Heart right ventricle (tissue), 16 donors: Measurements from ENCODE around the gene WDR86. TPM values are rescaled to one million over a fixed set of nuclear protein-coding genes. Genes with fewer than 3 reads are reported as not detected.

Experiments used
- ATAC-seq, 8 donors: fragments of 200-7000 bp; cut with Tn5 transposase; one replicate each; pipeline ENCODE4 v1.9.1; 2020; ENCODE audit warnings: mild to moderate bottlenecking in 8 of 8, moderate library complexity in 8 of 8, moderate number of reproducible peaks in 1 of 8
- DNase-seq, 2 donors: peaks; one replicate each; pipeline ENCODE4 v3.0.0-alpha.2; 2020
- H3K27ac ChIP-seq, 10 donors: fragments of 200-600 bp; sonication (generic) in 2 of 10; one replicate each; pipeline versions ENCODE4 v1.5.0 to v1.8.0; 2020 to 2022; ENCODE audit warnings: mild to moderate bottlenecking in 3 of 10
- H3K27me3 ChIP-seq, 7 donors: fragments of 200-600 bp; one replicate each; pipeline ENCODE4 v1.8.0; 2021 to 2022; ENCODE audit warnings: mild to moderate bottlenecking in 2 of 7
- H3K36me3 ChIP-seq, 9 donors: fragments of 200-600 bp; sonication (generic) in 1 of 9; one replicate each; pipeline versions ENCODE4 v1.5.0 to v1.8.0; 2020 to 2022; ENCODE audit warnings: mild to moderate bottlenecking in 2 of 9
- H3K4me1 ChIP-seq, 9 donors: fragments of 200-600 bp; sonication (generic) in 1 of 9; one replicate each; pipeline versions ENCODE4 v1.5.0 to v1.8.0; 2020 to 2022; ENCODE audit warnings: mild to moderate bottlenecking in 4 of 9
- H3K4me3 ChIP-seq, 10 donors: fragments of 200-600 bp; sonication (generic) in 2 of 10; one replicate each; pipeline versions ENCODE4 v1.5.0 to v1.8.0; 2020 to 2022; ENCODE audit warnings: mild to moderate bottlenecking in 7 of 10, moderate library complexity in 2 of 10
- H3K9me3 ChIP-seq, 11 donors: fragments of 200-600 bp in 10 of 11; sonication (generic) in 2 of 11; one replicate each; pipeline versions ENCODE4 v1.5.0 to v1.8.0; 2013 to 2022; ENCODE audit warnings: mild to moderate bottlenecking in 2 of 11, control low read depth in 1 of 11, moderate library complexity in 1 of 11
- WGBS, 2 donors: extraction: QIAGEN DNeasy Blood & Tissue Kit; methylation state at CpG; one replicate each; pipeline ENCODE4 v1.1.7; 2013; ENCODE audit warnings: inconsistent platforms in 1 of 2; 5-methylcytosine and 5-hydroxymethylcytosine counted together
- intact Hi-C, 10 donors: fragments of 100-400 bp; cut with DNase I; formaldehyde crosslinking; loops; one replicate each; pipeline versions ENCODE4 v1.11.1 to v1.14.2; 2022
- polyA plus RNA-seq, 2 donors: library from polyadenylated mRNA; stranded (reverse); fragments of 200-250 nt; gene quantifications; one replicate each; pipeline ENCODE4 v1.2.3, GENCODE V29; 2013
- total RNA-seq, 10 donors: library from RNA; stranded (reverse); fragmentation: NEBNext Ultra II Directional in 3 of 10; extraction: Animal tissue kit (Norgen Biotek cat#: 25700) in 3 of 10; gene quantifications; one replicate each; pipeline versions ENCODE4 v1.2.1 to v1.2.4, GENCODE V29; 2021 to 2023
- TF ChIP-seq, protein P1 (sequence below), 9 donors: fragments of 200-600 bp; sonication (generic) in 2 of 9; IDR thresholded peaks; one replicate each; pipeline versions ENCODE4 v1.5.0 to v1.8.0; 2021 to 2022; ENCODE audit warnings: antibody characterized with exemption in 9 of 9, mild to moderate bottlenecking in 5 of 9, moderate library complexity in 1 of 9
- donor health status: Arrhythmogenic right ventricular cardiomyopathy.
- donor health status: ischemic (EF 13 %, LVEDD 7.1; RV severe dilation, severe dysfunction).
- donor health status: healthy with polysubstance abuse.
- donor health status: DM: no; HTN: yes; CAD: no.
- donor health status: DM: no; HTN: no; CAD: no.
- donor health status: ischemic (EF 25% LVEDD 6.9; RV normal size, moderate dysfunction).
- donor health status: ischemic (EF 25% LVEDD 5.7; RV mildly dilated, moderate dysfunction).
- donor health status: healthy.
- donor health status: DM: yes; HTN: yes; CAD: no.
- donor health status: Ischemic cardiomyopathy.
- donor health status: ischemic (EF 35%, LVEDD 5.7; RV mildly dilated, moderate dysfunction).
- donor health status: nonischemic (EF 11% LVEDD 7.7; RV severe dilation, severe dysfunction).
- donor health status: DM: yes; HTN: yes; CAD: no.
- donor health status: PGD.
- donor health status: ischemic (EF 29% LVEDD 5.4; RV normal size, mild dysfunction).
- donor health status: nonischemic (EF 23%, LVEDD 6.1; RV moderate dilation, normal function).

WDR86 gene
- total and polyA plus RNA-seq, 12 donors: 0.15 to 0.52 (median 0.25) TPM; not detected in 3

DNA sequence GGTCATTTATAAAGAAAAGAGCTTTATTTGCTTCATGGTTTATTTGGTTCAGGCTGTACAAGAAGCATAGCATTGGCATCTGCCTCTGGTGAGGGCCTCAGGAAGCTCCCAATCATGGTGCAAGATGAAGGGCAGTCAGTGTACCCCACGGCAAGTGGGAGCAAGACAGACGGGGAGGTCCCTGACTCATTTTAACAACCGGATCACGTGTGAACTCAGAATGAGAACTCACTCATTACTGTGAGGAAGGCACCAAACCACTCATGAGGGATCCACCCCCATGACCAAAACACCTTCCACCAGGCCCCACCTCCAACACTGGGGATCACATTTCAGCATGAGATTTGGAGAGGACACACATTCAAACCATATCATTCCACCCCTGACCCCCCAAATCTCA is 45.9 kb upstream of the WDR86 start:
- no peak for ATAC-seq
- 91 to 92% methylated on average over 4 of the region's 4 CpGs for WGBS, 2 donors
- H3K9me3 ChIP-seq: no peaks in the 10 kb centered on the region
- H3K4me3 ChIP-seq: no peak overlapping the region
- intact Hi-C loops: loop anchor here in 3 of 10 donors (10.0 kb wide), 2 partner anchors 169 to 299 kb away; no protein-coding TSS in a partner anchor
- TF ChIP-seq, protein P1, sequence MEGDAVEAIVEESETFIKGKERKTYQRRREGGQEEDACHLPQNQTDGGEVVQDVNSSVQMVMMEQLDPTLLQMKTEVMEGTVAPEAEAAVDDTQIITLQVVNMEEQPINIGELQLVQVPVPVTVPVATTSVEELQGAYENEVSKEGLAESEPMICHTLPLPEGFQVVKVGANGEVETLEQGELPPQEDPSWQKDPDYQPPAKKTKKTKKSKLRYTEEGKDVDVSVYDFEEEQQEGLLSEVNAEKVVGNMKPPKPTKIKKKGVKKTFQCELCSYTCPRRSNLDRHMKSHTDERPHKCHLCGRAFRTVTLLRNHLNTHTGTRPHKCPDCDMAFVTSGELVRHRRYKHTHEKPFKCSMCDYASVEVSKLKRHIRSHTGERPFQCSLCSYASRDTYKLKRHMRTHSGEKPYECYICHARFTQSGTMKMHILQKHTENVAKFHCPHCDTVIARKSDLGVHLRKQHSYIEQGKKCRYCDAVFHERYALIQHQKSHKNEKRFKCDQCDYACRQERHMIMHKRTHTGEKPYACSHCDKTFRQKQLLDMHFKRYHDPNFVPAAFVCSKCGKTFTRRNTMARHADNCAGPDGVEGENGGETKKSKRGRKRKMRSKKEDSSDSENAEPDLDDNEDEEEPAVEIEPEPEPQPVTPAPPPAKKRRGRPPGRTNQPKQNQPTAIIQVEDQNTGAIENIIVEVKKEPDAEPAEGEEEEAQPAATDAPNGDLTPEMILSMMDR (IDR thresholded peaks at IDR 0.05): no peak
- DNase-seq: no peak
- peaks cover 14 to 26% (median 16%) of the 10 kb centered on the region in 9 donors for H3K4me1 ChIP-seq
- H3K27me3 ChIP-seq: no peaks in the 10 kb centered on the region
- no peak overlapping the region for H3K27ac ChIP-seq
- no peaks in the 10 kb centered on the region for H3K36me3 ChIP-seq

- Histone ChIP-seq H3K36me3 (no peaks in the 10 kb centered on the region), H3K4me3 (no peak overlapping the region), H3K27ac (no peak overlapping the region), H3K27me3 (no peaks in the 10 kb centered on the region), H3K4me1 (peaks cover 8 to 19% (median 10%) of the 10 kb centered on the region in 9 donors), H3K9me3 (no peaks in the 10 kb centered on the region)
- DNase-seq (no peak), ATAC-seq (no peak)
- 91 to 92% methylated on average over 15 of the region's 15 CpGs for WGBS, 2 donors
- intact Hi-C loops: loop anchor here in 3 of 10 donors (10.0 kb wide), 2 partner anchors 170 to 300 kb away; no protein-coding TSS in a partner anchor
- TF ChIP-seq, protein P1 (IDR thresholded peaks at IDR 0.05): no peak
These were observed 45.2 kb upstream of the WDR86 start for GRCh38 chr7:151454932-151455530.

DNA sequence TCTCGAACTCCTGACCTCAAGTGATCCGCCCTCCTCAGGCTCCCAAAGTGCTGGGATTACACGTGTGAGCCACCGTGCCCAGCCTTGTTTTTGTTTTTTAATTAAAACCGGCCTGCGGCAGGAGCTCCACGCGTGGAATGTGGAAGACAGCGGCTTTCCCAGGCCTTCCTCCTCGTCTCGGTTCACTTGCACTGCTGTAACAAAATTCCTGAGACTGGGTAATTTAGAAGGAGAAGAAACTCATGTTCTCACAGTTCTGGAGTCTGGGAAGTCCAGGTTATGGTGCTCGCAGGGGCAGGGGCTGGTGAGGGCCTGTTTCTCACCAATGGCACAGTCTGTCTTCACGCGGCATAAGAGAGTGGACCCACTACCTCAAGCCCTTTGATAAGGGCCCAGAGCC is 44.5 kb upstream of the WDR86 start:
- Histone ChIP-seq H3K27me3 (no peaks in the 10 kb centered on the region), H3K4me3 (no peak overlapping the region), H3K9me3 (no peaks in the 10 kb centered on the region), H3K36me3 (no peaks in the 10 kb centered on the region), H3K4me1 (peaks cover 3 to 13% (median 5%) of the 10 kb centered on the region in 9 donors), H3K27ac (no peak overlapping the region)
- intact Hi-C loops: loop anchor here in 3 of 10 donors (10.0 kb wide), 2 partner anchors 170 to 300 kb away; no protein-coding TSS in a partner anchor
- DNase-seq (no peak), ATAC-seq (no peak)
- TF ChIP-seq, protein P1 (IDR thresholded peaks at IDR 0.05): no peak
- 93 to 95% methylated on average over 14 of the region's 14 CpGs for WGBS, 2 donors

- DNase-seq (no peak), ATAC-seq (no peak)
- 80 to 85% methylated on average over 13 of the region's 13 CpGs for WGBS, 2 donors
- intact Hi-C loops: loop anchor here in 3 of 10 donors (10.0 kb wide), 2 partner anchors 171 to 301 kb away; no protein-coding TSS in a partner anchor
- H3K36me3 ChIP-seq: no peaks in the 10 kb centered on the region
- H3K27ac ChIP-seq: no peak overlapping the region
- peaks cover 0 to 8% (median 0%) of the 10 kb centered on the region in 9 donors for H3K4me1 ChIP-seq
- no peaks in the 10 kb centered on the region for H3K9me3 ChIP-seq
- H3K4me3 ChIP-seq: no peak overlapping the region
- no peaks in the 10 kb centered on the region for H3K27me3 ChIP-seq
- TF ChIP-seq, protein P1 (IDR thresholded peaks at IDR 0.05): no peak
These were observed 43.5 kb upstream of the WDR86 start for GRCh38 chr7:151453326-151453791.
